Fibroblast of mammary gland (primary cell): ENCODE data around the gene BICDL2.

Experiments used
- DNase-seq: peaks from one replicate; pipeline ENCODE4 v3.0.0-alpha.2; 2010; ENCODE audit warnings: low read depth
- H3K4me3 ChIP-seq: 2 replicates; pipeline ENCODE4 v1.5.1; 2011; ENCODE audit warnings: low read depth, mild to moderate bottlenecking, low read length, moderate library complexity; ENCODE audit not compliant: control insufficient read depth
- TF ChIP-seq, protein P1 (sequence below): conservative IDR thresholded peaks from 2 replicates; pipeline ENCODE4 v1.5.1; 2011; ENCODE audit warnings: low read depth, low read length, inconsistent platforms; ENCODE audit not compliant: control insufficient read depth, insufficient read depth

The BICDL2 gene

DNA sequence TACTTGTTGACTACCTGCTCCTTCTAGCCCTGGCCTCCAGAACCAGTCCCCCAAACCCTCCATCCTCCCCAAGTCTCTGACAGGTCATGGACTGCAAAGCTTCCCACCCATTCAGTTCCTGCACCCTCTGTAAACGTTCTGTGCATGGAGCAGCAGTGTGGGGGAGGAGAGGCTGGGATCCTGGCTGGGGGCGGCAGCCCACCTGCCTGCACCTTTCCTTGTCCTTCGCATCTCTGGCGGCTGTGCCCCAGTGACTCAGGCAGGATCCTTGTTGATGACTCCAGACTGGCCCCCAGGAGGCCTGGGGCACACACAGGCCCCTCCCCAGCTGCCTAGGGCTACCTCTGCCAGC is 54.9 kb downstream of the BICDL2 start:
- TF ChIP-seq, protein P1, sequence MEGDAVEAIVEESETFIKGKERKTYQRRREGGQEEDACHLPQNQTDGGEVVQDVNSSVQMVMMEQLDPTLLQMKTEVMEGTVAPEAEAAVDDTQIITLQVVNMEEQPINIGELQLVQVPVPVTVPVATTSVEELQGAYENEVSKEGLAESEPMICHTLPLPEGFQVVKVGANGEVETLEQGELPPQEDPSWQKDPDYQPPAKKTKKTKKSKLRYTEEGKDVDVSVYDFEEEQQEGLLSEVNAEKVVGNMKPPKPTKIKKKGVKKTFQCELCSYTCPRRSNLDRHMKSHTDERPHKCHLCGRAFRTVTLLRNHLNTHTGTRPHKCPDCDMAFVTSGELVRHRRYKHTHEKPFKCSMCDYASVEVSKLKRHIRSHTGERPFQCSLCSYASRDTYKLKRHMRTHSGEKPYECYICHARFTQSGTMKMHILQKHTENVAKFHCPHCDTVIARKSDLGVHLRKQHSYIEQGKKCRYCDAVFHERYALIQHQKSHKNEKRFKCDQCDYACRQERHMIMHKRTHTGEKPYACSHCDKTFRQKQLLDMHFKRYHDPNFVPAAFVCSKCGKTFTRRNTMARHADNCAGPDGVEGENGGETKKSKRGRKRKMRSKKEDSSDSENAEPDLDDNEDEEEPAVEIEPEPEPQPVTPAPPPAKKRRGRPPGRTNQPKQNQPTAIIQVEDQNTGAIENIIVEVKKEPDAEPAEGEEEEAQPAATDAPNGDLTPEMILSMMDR = no peak
- no peak overlapping the region for H3K4me3 ChIP-seq
- no peak for DNase-seq

- no peak for DNase-seq
- H3K4me3 ChIP-seq = no peak overlapping the region
- TF ChIP-seq, protein P1 = no peak
Observed at GRCh38 chr16:2981177-2981898, 55.4 kb downstream of the BICDL2 start.

- TF ChIP-seq, protein P1 = no peak
- peak within 1 kb of the TSS; percentile 65 for H3K4me3 ChIP-seq
Observed at GRCh38 chr16:2980227-2981176, 56.2 kb downstream of the BICDL2 start, which contains the start of gene PKMYT1. Gene PKMYT1 (minus strand): TSS chr16:2980446. CDS start chr16:2979657, 789 bp downstream.

DNA sequence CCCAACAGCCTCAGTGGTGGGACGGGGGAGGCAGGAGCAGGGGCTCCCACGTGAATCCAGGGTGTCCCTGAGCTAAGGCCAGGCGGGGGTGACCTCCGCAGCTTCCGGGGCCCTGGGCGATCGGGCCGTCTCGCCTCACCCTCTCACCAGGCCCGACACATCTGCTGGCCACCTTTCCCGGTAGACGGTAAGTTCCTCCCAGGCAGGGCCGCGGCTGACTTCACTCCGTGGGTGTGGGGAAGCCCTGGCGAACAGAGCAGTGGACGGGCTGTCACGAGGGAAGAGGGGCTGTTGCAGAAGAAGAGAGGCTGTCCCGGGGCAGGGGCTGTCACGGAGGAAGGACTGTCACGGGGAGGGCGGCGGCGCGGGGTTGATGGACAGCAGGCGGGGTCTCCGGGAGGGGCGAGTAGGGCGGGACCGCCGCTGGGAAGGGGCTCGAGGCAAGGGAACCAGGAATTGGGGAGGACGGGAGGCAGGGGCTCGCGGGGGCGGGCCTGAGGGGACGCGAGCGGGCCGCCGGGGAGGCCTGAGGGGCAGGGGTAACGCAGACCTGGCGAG is 57.0 kb downstream of the BICDL2 start:
- TF ChIP-seq, protein P1 = no peak
- no peak for DNase-seq
- peak overlapping the region; percentile 63 for H3K4me3 ChIP-seq

More at GRCh38 chr16:2980227-2981176, 56.2 kb downstream of the BICDL2 start, which contains the start of gene PKMYT1:
- peak; percentile 77 for DNase-seq
